Activated CD4-positive, alpha-beta T cell treated with anti-CD3 and anti-CD28 coated beads for 24 hours (primary cell): ENCODE measurements around the gene SCN8A.
"Not testable (repeated sequence)": the region's sequence is repeated elsewhere in the genome, so short reads cannot be mapped to it uniquely, and the experiment has no call there.

Experiments used
- DNase-seq, 2 donors: peaks; one replicate each; pipeline ENCODE4 v3.0.0-alpha.2; 2020; ENCODE audit warnings: low read depth in 2 of 2

Gene SCN8A

DNA sequence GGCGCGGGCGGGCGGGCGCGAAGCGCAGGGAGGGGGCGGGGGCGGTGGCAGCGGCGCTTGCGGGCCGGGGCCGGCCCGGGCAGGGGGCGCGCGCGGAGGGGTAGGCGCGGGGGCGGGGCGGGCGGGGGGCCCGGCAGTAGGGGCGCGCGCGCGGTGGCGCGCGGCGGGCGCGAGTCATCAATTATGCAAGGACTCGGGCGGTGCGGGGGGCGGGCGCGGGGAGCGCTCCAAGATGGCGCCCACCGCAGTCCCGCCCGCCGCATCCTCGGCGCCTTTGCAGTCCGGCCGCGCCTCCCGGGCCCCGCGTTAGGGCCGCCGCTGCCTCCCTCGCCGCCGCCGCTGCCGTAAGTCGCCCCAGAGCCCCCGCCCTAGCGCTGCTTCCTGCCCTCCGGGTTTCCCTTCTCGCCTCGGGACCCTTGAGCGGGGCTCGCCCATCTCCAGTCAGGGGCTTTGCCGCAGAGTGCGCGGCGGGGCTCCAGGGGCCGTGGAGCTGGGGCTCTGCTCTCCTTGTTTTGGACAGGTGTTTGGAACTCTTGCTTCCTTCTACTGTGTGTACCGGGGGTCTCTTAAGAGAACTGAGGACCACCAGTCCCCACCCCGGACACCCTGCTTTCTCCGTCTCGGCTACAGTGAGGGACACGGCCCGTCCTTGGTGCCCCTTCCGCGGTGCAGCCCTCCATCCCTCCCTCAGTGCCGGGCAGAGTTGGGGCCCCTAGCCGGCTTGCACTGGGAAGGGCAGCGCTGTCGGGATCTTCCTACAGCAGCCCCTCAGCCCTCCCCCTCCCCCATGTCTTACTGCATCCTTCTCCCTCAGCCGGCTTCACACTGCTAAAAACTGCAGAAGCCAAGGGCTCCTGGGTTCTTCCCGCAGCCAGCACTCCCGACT is at the start of gene SCN8A:
TSS of gene SCN8A (plus strand) at position 218 of the 886 bp plus-strand sequence. CDS start 71,585 bp downstream, outside the sequence.
- peak in 1 of 2 donors; percentile 41 for DNase-seq

DNA sequence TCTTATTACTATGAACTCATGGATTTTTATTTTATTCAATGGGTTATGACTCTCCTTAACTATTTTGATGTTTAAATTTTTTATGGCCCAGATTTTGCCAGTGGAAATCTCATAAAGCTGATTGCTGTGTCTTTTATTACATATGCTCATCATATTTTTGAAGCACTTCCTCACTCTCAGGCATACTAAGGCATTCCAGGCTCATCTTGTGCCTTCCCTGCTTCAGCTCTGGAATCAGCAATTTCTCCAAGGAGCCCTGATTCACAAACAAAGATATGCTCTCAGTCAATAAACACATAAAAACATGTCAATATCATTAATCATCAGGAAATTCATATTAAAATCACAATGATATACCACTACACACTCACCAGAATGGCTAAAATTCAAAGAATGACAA is 44.9 kb upstream of the SCN8A start:
- no peak for DNase-seq

GRCh38 chr12:51547606-51548005 is 43.4 kb upstream of the SCN8A start:
- no peak for DNase-seq

DNA sequence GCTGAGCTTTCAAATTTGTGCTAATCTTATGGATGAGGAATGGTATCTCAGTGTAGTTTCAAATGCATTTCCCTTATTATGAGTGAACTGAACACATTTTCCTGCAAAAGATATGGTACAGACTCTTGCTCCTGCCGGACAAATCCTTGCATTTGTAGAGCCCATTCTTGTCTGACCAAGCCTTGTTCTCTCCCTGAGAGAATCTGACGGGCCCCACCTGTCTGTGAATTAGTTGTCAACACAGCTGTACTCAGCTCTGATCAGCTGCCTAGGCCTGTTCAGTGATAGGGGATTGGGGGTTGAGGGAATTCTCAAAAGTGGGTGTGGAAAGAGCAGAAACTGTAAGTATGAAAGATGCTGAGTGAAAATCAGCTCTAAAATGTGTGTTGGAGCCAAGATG is 42.8 kb upstream of the SCN8A start:
- no peak for DNase-seq

DNA sequence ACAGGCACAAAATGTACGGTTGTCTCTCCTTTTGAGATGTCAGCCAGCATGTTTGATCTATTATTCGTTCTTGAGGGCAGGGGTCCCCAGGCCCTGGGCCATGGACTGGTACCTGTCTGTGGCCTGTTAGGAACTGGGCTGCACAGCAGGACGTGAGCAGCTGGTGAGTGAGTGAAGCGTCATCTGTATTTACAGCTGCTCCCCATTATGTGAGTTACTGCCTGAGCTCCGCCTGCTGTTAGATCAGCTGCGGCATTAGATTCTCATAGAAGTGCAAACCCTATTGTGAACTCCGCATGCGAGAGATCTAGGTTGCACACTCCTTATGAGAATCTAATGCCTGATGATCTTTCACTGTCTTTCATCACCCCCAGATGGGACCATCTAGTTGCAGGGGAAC is 41.4 kb upstream of the SCN8A start:
- DNase-seq: no peak

DNA sequence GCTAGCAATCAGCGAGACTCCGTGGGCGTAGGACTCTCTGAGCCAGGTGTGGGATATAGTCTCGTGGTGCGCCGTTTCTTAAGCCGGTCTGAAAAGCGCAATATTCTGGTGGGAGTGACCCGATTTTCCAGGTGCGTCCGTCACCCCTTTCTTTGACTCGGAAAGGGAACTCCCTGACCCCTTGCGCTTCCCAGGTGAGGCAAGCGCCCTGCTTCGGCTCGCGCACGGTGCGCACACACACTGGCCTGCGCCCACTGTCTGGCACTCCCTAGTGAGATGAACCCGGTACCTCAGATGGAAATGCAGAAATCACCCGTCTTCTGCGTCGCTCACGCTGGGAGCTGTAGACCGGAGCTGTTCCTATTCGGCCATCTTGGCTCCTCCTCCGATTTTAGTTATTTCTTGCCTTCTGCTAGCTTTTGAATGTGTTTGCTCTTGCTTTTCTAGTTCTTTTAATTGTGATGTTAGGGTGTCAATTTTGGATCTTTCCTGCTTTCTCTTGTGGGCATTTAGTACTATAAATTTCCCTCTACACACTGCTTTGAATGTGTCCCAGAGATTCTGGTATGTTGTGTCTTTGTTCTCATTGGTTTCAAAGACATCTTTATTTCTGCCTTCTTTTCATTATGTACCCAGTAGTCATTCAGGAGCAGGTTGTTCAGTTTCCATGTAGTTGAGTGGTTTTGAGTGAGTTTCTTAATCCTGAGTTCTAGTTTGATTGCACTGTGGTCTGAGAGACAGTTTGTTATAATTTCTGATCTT is 22.6 kb upstream of the SCN8A start:
- not testable (repeated sequence) for DNase-seq

GRCh38 chr12:51579321-51579850 is 11.6 kb upstream of the SCN8A start:
- no peak for DNase-seq

GRCh38 chr12:51589060-51589459 is 2.0 kb upstream of the SCN8A start:
- no peak for DNase-seq

DNA sequence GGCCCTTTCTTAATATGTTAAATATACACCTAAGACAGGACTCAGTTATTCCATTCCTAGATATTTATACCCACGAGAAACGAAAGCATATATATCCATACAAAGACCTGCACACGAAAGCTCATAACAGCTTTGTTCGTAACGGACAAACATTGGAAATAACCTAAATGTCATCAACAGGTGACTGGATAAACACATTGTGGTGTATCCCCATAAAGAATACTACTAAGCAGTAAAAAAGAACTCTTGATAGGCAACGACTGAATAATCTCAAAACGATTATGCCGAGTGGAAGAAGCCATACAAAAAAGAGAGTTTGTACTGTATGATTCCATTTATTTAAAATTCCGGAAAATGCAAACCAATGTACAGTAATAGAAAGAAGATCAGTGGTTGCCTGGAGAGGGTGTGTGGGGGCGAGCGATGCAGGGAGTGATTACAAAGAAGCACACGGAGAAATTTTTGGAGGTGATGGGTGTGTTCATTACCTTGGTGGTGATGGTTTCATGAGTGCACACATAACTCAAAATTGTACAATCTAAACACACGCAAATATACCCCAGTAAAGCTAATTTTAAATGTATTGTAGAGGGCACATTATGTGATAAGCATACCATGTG is 1.4 kb upstream of the SCN8A start:
- DNase-seq: no peak

DNA sequence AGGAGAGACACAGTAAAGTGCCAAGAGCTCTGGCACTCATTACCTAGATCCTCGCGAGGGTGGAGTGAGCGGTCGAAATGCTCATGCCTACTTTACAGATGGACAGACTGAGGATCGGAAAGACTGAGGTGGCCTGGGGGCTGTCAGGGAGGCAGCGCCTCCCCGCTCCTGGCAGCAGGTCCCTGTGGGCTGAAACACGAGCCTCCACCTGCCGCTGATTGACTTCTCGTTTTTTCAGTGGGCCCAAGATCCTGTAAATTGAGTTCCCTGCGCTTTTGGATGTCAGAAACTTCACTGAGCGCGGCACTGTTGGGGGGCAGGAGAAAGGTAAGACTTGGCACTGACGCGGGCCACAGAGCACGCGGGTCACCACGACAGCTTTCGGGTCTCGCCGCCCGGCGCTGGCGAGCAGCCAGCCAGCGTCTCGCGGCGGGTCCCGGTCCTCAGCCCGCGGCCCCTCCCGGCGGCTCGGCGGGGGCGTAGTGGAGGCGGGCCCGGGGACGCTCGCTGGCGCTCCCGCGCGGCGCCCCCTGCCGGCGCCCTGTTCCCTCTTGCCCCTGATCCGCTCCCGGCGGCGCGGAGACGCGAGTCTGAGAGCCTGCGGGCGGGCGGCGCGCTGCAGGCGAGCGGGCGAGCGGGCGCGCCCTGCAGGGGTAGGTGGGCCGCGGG is 552 bp upstream of the SCN8A start:
- DNase-seq: peak; percentile 62 to 63

- no peak for DNase-seq
Observed at GRCh38 chr12:51592034-51592705, 1.1 kb downstream of the SCN8A start.

GRCh38 chr12:51593021-51593420 is 2.0 kb downstream of the SCN8A start:
- DNase-seq: no peak

DNA sequence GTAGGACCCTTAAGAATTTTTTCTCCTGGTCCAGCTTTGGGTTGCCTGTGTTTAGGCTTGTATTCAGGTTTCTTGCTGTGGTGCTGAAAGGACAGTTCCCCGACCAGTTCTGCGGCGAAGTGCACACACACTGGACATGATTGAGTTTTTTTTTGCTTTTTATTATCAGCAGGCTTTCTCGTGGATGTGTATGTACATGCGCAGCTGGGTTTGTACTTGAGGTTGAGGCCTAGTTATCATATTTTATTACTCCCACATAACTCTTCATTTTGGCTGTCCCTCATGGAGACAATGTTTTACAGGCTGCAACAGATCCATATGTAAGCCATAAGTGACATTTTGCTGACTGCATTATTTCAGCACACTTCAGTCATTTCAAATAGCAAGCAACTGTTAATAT is 2.5 kb downstream of the SCN8A start:
- no peak for DNase-seq

- no peak for DNase-seq
Observed at GRCh38 chr12:51598156-51598555, 7.1 kb downstream of the SCN8A start.

GRCh38 chr12:51600721-51601120 is 9.7 kb downstream of the SCN8A start:
- no peak for DNase-seq

DNA sequence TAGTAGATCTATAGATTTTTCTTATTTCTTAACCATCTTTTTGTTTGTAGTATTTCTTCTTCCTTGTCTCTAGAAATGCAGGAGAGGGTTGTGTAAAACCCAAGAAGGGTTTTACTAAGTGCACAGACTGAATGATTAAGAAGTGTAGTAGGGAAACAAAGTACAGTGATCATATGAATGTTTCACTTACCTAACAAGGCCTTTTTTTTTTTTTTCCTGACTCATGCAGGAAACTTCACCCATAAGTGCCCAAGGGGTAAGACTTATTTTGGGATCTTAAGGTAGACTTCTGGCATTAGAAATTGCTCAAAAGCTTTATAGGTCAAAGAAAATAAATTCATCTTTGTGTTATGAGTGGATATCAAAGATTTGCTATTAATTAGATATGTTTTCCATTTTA is 10.2 kb downstream of the SCN8A start:
- no peak for DNase-seq

- DNase-seq: not testable (repeated sequence)
Observed at GRCh38 chr12:51605896-51606295, 14.9 kb downstream of the SCN8A start.

DNA sequence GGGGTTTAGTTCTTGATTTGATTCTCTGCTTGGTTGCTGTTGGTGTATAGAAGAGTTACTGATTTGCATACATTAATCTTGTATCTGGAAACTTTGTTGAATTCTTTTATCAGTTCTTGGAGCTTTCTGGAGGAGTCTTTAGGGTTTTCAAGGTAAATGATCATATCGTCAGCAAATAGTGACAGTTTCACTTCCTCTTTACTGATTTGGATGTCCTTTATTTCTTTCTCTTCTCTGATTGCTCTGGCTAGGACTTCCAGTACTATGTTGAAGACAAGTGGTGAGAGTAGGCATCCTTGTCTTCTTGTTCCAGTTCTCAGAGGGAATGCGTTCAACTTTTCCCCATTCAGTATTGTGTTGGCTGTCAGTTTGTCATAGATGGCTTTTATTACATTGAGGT is 16.2 kb downstream of the SCN8A start:
- DNase-seq: not testable (repeated sequence)

GRCh38 chr12:51620448-51620847 is 29.4 kb downstream of the SCN8A start:
- DNase-seq: no peak

- no peak for DNase-seq
Observed at GRCh38 chr12:51621156-51621922, 30.3 kb downstream of the SCN8A start.
